ENCODE results near the gene PPP1R3G. TPM values are rescaled to one million over a fixed set of nuclear protein-coding genes. Genes with fewer than 3 reads are reported as not detected.

Gene PPP1R3G
- total RNA-seq, 1 donor from 2014 or later: 0.39 TPM

GRCh38 chr6:5079692-5080091 is 5.4 kb upstream of the PPP1R3G start:
- H3K4me3 Mint-ChIP-seq (ENCODE audit: unreplicated experiment): no peak overlapping the region
- peaks cover 6% of the 10 kb centered on the region for H3K9me3 Mint-ChIP-seq (ENCODE audit: unreplicated experiment)
- Histone ChIP-seq H3K9ac (ENCODE audit: low read length) (no peak overlapping the region), H3K4me3 (ENCODE audit: insufficient read depth, low read depth, low read length) (no peak overlapping the region), H3K27me3 (ENCODE audit: insufficient read depth, low read length) (no peaks in the 10 kb centered on the region), H3K79me2 (ENCODE audit: insufficient read depth, low read length) (no peaks in the 10 kb centered on the region), H4K20me1 (ENCODE audit: insufficient read depth, low read length) (no peaks in the 10 kb centered on the region), H3K9me3 (ENCODE audit: insufficient read depth, low read depth, low read length) (no peaks in the 10 kb centered on the region), H2AFZ (ENCODE audit: low read depth, low read length) (no peak overlapping the region), H3K4me1 (ENCODE audit: insufficient read depth, low read length) (peaks cover 18% of the 10 kb centered on the region), H3K27ac (ENCODE audit: low read depth, low read length) (no peak overlapping the region), H3K4me2 (ENCODE audit: low read length) (no peak overlapping the region), H3K36me3 (ENCODE audit: insufficient read depth, low read length) (no peaks in the 10 kb centered on the region)
- H3K36me3 Mint-ChIP-seq (ENCODE audit: low read depth, unreplicated experiment): no peaks in the 10 kb centered on the region
- peaks cover 2% of the 10 kb centered on the region for H3K27me3 Mint-ChIP-seq (ENCODE audit: low read depth, unreplicated experiment)
- no peak for DNase-seq (ENCODE audit: low read depth)
- TF ChIP-seq, protein P1, sequence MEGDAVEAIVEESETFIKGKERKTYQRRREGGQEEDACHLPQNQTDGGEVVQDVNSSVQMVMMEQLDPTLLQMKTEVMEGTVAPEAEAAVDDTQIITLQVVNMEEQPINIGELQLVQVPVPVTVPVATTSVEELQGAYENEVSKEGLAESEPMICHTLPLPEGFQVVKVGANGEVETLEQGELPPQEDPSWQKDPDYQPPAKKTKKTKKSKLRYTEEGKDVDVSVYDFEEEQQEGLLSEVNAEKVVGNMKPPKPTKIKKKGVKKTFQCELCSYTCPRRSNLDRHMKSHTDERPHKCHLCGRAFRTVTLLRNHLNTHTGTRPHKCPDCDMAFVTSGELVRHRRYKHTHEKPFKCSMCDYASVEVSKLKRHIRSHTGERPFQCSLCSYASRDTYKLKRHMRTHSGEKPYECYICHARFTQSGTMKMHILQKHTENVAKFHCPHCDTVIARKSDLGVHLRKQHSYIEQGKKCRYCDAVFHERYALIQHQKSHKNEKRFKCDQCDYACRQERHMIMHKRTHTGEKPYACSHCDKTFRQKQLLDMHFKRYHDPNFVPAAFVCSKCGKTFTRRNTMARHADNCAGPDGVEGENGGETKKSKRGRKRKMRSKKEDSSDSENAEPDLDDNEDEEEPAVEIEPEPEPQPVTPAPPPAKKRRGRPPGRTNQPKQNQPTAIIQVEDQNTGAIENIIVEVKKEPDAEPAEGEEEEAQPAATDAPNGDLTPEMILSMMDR (IDR thresholded peaks at IDR 0.05; ENCODE audit: insufficient read depth, low read depth, low read length): no peak
- TF ChIP-seq EZH2 (IDR thresholded peaks at IDR 0.05; ENCODE audit: insufficient read depth, low read length): no peak
- H3K4me1 Mint-ChIP-seq (ENCODE audit: low read depth, unreplicated experiment): peaks cover 16% of the 10 kb centered on the region
- no peak overlapping the region for H3K27ac Mint-ChIP-seq (ENCODE audit: unreplicated experiment)
- no peak for FAIRE-seq

DNA sequence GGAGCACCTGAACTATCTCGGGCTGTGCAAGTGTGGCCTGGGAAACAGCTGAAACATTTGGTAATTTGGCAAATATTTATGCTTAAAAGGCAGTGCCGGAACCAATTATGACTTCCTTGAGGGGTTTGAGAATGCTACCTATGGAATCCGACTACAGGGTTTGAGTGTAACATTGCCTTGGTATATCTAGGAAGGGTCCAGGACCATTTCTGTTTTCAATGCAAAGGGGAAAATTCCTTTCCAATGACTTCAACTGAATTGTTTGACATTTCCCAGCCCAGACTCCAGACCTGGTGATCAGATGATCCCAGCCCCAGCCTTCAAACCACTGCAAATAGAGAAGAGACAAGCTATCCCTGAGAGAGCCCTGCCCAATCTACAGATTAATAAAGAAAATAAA is 4.6 kb upstream of the PPP1R3G start:
- Histone ChIP-seq H2AFZ (ENCODE audit: low read depth, low read length) (no peak overlapping the region), H4K20me1 (ENCODE audit: insufficient read depth, low read length) (no peaks in the 10 kb centered on the region), H3K4me3 (ENCODE audit: insufficient read depth, low read depth, low read length) (no peak overlapping the region), H3K9ac (ENCODE audit: low read length) (no peak overlapping the region), H3K27me3 (ENCODE audit: insufficient read depth, low read length) (no peaks in the 10 kb centered on the region), H3K9me3 (ENCODE audit: insufficient read depth, low read depth, low read length) (no peaks in the 10 kb centered on the region), H3K27ac (ENCODE audit: low read depth, low read length) (no peak overlapping the region), H3K79me2 (ENCODE audit: insufficient read depth, low read length) (no peaks in the 10 kb centered on the region), H3K4me1 (ENCODE audit: insufficient read depth, low read length) (peaks cover 18% of the 10 kb centered on the region), H3K36me3 (ENCODE audit: insufficient read depth, low read length) (no peaks in the 10 kb centered on the region), H3K4me2 (ENCODE audit: low read length) (no peak overlapping the region)
- H3K9me3 Mint-ChIP-seq (ENCODE audit: unreplicated experiment): peaks cover 3% of the 10 kb centered on the region
- H3K4me1 Mint-ChIP-seq (ENCODE audit: low read depth, unreplicated experiment): peaks cover 16% of the 10 kb centered on the region
- no peak for TF ChIP-seq EZH2 (IDR thresholded peaks at IDR 0.05; ENCODE audit: insufficient read depth, low read length)
- TF ChIP-seq, protein P1 (IDR thresholded peaks at IDR 0.05; ENCODE audit: insufficient read depth, low read depth, low read length): no peak
- peaks cover 2% of the 10 kb centered on the region for H3K27me3 Mint-ChIP-seq (ENCODE audit: low read depth, unreplicated experiment)
- no peaks in the 10 kb centered on the region for H3K36me3 Mint-ChIP-seq (ENCODE audit: low read depth, unreplicated experiment)
- no peak for DNase-seq (ENCODE audit: low read depth)
- H3K4me3 Mint-ChIP-seq (ENCODE audit: unreplicated experiment): no peak overlapping the region
- H3K27ac Mint-ChIP-seq (ENCODE audit: unreplicated experiment): no peak overlapping the region
- no peak for FAIRE-seq

DNA sequence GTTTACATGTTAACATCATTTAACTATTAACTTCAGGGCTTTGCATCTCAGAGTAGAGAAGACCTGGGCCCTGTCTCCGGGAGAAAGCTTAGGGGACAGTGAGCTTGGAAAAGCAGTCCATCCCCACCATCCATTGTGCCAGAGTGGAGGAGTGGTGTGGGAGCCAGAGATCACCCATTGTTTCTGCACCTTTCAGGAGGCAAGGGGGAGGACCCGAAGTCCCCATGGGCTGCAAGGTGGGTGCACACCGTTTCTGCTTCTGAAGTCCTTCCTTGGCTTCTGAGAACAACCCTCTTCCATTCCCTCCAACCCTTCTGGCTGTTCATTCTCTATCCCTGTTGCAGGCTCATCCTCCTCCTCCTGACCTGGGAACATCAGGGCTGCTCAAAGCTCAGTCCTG is 4.0 kb upstream of the PPP1R3G start:
- Histone ChIP-seq H3K9ac (ENCODE audit: low read length) (no peak overlapping the region), H3K9me3 (ENCODE audit: insufficient read depth, low read depth, low read length) (no peaks in the 10 kb centered on the region), H4K20me1 (ENCODE audit: insufficient read depth, low read length) (no peaks in the 10 kb centered on the region), H3K27ac (ENCODE audit: low read depth, low read length) (no peak overlapping the region), H3K36me3 (ENCODE audit: insufficient read depth, low read length) (no peaks in the 10 kb centered on the region), H3K79me2 (ENCODE audit: insufficient read depth, low read length) (no peaks in the 10 kb centered on the region), H3K27me3 (ENCODE audit: insufficient read depth, low read length) (peaks cover 3% of the 10 kb centered on the region), H3K4me1 (ENCODE audit: insufficient read depth, low read length) (peaks cover 18% of the 10 kb centered on the region), H3K4me2 (ENCODE audit: low read length) (no peak overlapping the region), H2AFZ (ENCODE audit: low read depth, low read length) (no peak overlapping the region), H3K4me3 (ENCODE audit: insufficient read depth, low read depth, low read length) (no peak overlapping the region)
- H3K4me3 Mint-ChIP-seq (ENCODE audit: unreplicated experiment): no peak overlapping the region
- no peaks in the 10 kb centered on the region for H3K36me3 Mint-ChIP-seq (ENCODE audit: low read depth, unreplicated experiment)
- DNase-seq (ENCODE audit: low read depth): no peak
- no peak for FAIRE-seq
- H3K9me3 Mint-ChIP-seq (ENCODE audit: unreplicated experiment): peaks cover 3% of the 10 kb centered on the region
- H3K4me1 Mint-ChIP-seq (ENCODE audit: low read depth, unreplicated experiment): peaks cover 16% of the 10 kb centered on the region
- H3K27ac Mint-ChIP-seq (ENCODE audit: unreplicated experiment): no peak overlapping the region
- TF ChIP-seq, protein P1 (IDR thresholded peaks at IDR 0.05; ENCODE audit: insufficient read depth, low read depth, low read length): no peak
- no peak for TF ChIP-seq EZH2 (IDR thresholded peaks at IDR 0.05; ENCODE audit: insufficient read depth, low read length)
- peaks cover 2% of the 10 kb centered on the region for H3K27me3 Mint-ChIP-seq (ENCODE audit: low read depth, unreplicated experiment)

All from astrocyte (in vitro differentiated cells and primary cell).